HepG2 (cell line): ENCODE measurements around the gene RETN. TPM values are rescaled to one million over a fixed set of nuclear protein-coding genes. Genes with fewer than 3 reads are reported as not detected.

Experiments
- CHD4 ChIP-seq: fragments of 200-600 bp; sonication (generic); IDR thresholded peaks from 2 replicates; pipeline ENCODE4 v1.7.0; 2017; ENCODE audit warnings: mild to moderate bottlenecking, low read length, borderline replicate concordance
- FOXK1 ChIP-seq: sonication (generic); formaldehyde crosslinking; IDR thresholded peaks from 2 replicates; pipeline ENCODE4 v1.4.0; 2020; ENCODE audit warnings: low read depth, missing genetic modification reagents, borderline replicate concordance
- HDAC1 ChIP-seq: sonication (generic); formaldehyde crosslinking; IDR thresholded peaks from 2 replicates; pipeline ENCODE4 v1.5.1; 2020; ENCODE audit warnings: mild to moderate bottlenecking, missing genetic modification reagents
- HDAC2 ChIP-seq: sonication (generic); formaldehyde crosslinking; IDR thresholded peaks from 2 replicates; pipeline ENCODE4 v1.4.0; 2020; ENCODE audit warnings: missing genetic modification reagents
- IKZF1 ChIP-seq: fragments of 450-650 bp; IDR thresholded peaks from 2 replicates; pipeline ENCODE4 v1.7.1; 2016
- MAF1 ChIP-seq: sonication (generic); formaldehyde crosslinking; IDR thresholded peaks from 2 replicates; pipeline ENCODE4 v1.5.0; 2020; ENCODE audit warnings: missing genetic modification reagents, borderline replicate concordance
- NBN ChIP-seq: fragments of 450-650 bp; conservative IDR thresholded peaks from 2 replicates; pipeline ENCODE4 v1.6.1; 2017
- NFYC ChIP-seq: IDR thresholded peaks from 2 replicates; pipeline ENCODE4 v1.6.1; 2016; ENCODE audit warnings: missing genetic modification reagents, missing compliant biosample characterization
- SIX1 ChIP-seq: sonication (generic); formaldehyde crosslinking; IDR thresholded peaks from 2 replicates; pipeline ENCODE4 v1.4.0; 2020; ENCODE audit warnings: missing genetic modification reagents, borderline replicate concordance
- SMARCC2 ChIP-seq: fragments of 450-650 bp; IDR thresholded peaks from 2 replicates; pipeline ENCODE4 v1.6.1; 2017; ENCODE audit warnings: antibody characterized with exemption, mild to moderate bottlenecking
- TAF1 ChIP-seq: sonication (generic); formaldehyde crosslinking; IDR thresholded peaks from 2 replicates; pipeline ENCODE4 v1.4.0; 2020; ENCODE audit warnings: missing genetic modification reagents
- ZNF180 ChIP-seq: sonication (generic); formaldehyde crosslinking; IDR thresholded peaks from 2 replicates; pipeline ENCODE4 v1.4.0; 2020; ENCODE audit warnings: low read depth, missing genetic modification reagents, borderline replicate concordance
- ZNF264 ChIP-seq: sonication (generic); formaldehyde crosslinking; IDR thresholded peaks from 2 replicates; pipeline ENCODE4 v1.4.0; 2020; ENCODE audit warnings: missing genetic modification reagents
- ZNF441 ChIP-seq: sonication (generic); formaldehyde crosslinking; IDR thresholded peaks from 2 replicates; pipeline ENCODE4 v1.7.0; 2021; ENCODE audit warnings: missing genetic modification reagents, borderline replicate concordance
- ZNF577 ChIP-seq: sonication (generic); formaldehyde crosslinking; IDR thresholded peaks from 2 replicates; pipeline ENCODE4 v1.4.0; 2020; ENCODE audit warnings: mild to moderate bottlenecking, low read depth, missing genetic modification reagents, borderline replicate concordance
- ZNF7 ChIP-seq: IDR thresholded peaks from 2 replicates; pipeline ENCODE4 v1.6.1; 2016; ENCODE audit warnings: missing biosample characterization, missing genetic modification reagents
- ZSCAN12 ChIP-seq: sonication (generic); formaldehyde crosslinking; IDR thresholded peaks from 2 replicates; pipeline ENCODE4 v1.9.0; 2021; ENCODE audit warnings: mild to moderate bottlenecking, missing genetic modification reagents
- polyA plus RNA-seq, 8 experiments: library from polyadenylated mRNA; depleted of rRNA in 3 of 8; stranded (reverse) in 7 of 8; unstranded in 1 of 8; fragments of >200 nt; fragmentation: Illumina TruSeq in 4 of 8; extraction: Trizol in 4 of 8; gene quantifications; 2 replicates each; pipeline versions ENCODE4 v1.2.1 to v1.2.3, GENCODE V29; 2011 to 2016; ENCODE audit warnings: low read depth in 4 of 8, missing spikeins in 1 of 8, mixed read lengths in 1 of 8; ENCODE audit not compliant: insufficient read depth in 1 of 8
- total RNA-seq, 5 experiments: library from RNA; depleted of rRNA; stranded (reverse); fragments of >200 nt; fragmentation: Illumina TruSeq; extraction: Trizol; gene quantifications; 2 replicates each; pipeline ENCODE4 v1.2.3, GENCODE V29; 2016; ENCODE audit warnings: low read depth in 1 of 5
- TF ChIP-seq, protein P1 (sequence below): sonication (generic); formaldehyde crosslinking; IDR thresholded peaks from 2 replicates; pipeline ENCODE4 v1.4.0; 2020; ENCODE audit warnings: mild to moderate bottlenecking, missing genetic modification reagents
- TF ChIP-seq, protein P2 (sequence below): IDR thresholded peaks from 2 replicates; pipeline ENCODE4 v1.6.1; 2016
- TF ChIP-seq, protein P3 (sequence below): sonication (generic); formaldehyde crosslinking; IDR thresholded peaks from 2 replicates; pipeline ENCODE4 v1.5.0; 2020; ENCODE audit warnings: mild to moderate bottlenecking, missing genetic modification reagents
- TF ChIP-seq, protein P4 (sequence below): sonication (generic); formaldehyde crosslinking; IDR thresholded peaks from 2 replicates; pipeline ENCODE4 v1.4.0; 2020; ENCODE audit warnings: missing genetic modification reagents

RETN gene
- total and polyA plus RNA-seq, 2 of the 13 experiments (the other 11 are each of a cell fraction or from before 2014, with no cell fraction given): not detected

DNA sequence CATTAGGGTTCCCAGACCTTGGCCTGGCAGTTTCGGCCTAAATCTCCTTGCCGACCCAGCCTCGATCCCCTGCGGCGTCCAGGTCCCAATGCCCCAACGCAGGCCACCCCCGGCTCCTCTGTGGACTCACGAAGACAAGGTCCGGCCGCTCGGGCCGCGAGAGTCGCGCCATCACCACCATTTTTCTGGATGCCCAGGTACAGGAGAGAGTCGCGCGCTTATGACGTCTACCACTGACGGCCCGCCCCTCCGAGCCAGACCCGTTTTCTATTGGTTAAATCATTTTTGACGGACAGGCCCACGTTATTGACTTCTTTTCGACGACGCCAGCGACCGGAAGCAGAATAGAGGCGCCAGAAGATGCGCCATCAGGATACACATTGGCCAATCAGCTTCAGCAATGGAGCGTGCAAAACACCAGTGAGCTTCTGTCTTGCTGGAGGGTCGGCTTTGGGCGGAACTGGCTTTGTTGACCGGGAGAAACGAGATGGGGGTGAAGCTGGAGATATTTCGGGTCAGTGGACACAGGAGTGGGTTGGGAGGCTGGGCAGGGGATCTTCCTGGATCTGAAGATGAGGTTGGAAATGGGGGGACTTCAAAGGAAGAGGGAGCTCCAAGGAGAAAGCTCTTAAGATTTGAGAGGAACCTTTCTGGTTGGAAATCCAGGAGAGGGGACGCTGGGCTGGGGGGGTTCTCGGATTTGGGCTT lies 39.3 kb upstream of the RETN start, which contains the start of the genes PET100 and XAB2 (continued):
- TF ChIP-seq, protein P1, sequence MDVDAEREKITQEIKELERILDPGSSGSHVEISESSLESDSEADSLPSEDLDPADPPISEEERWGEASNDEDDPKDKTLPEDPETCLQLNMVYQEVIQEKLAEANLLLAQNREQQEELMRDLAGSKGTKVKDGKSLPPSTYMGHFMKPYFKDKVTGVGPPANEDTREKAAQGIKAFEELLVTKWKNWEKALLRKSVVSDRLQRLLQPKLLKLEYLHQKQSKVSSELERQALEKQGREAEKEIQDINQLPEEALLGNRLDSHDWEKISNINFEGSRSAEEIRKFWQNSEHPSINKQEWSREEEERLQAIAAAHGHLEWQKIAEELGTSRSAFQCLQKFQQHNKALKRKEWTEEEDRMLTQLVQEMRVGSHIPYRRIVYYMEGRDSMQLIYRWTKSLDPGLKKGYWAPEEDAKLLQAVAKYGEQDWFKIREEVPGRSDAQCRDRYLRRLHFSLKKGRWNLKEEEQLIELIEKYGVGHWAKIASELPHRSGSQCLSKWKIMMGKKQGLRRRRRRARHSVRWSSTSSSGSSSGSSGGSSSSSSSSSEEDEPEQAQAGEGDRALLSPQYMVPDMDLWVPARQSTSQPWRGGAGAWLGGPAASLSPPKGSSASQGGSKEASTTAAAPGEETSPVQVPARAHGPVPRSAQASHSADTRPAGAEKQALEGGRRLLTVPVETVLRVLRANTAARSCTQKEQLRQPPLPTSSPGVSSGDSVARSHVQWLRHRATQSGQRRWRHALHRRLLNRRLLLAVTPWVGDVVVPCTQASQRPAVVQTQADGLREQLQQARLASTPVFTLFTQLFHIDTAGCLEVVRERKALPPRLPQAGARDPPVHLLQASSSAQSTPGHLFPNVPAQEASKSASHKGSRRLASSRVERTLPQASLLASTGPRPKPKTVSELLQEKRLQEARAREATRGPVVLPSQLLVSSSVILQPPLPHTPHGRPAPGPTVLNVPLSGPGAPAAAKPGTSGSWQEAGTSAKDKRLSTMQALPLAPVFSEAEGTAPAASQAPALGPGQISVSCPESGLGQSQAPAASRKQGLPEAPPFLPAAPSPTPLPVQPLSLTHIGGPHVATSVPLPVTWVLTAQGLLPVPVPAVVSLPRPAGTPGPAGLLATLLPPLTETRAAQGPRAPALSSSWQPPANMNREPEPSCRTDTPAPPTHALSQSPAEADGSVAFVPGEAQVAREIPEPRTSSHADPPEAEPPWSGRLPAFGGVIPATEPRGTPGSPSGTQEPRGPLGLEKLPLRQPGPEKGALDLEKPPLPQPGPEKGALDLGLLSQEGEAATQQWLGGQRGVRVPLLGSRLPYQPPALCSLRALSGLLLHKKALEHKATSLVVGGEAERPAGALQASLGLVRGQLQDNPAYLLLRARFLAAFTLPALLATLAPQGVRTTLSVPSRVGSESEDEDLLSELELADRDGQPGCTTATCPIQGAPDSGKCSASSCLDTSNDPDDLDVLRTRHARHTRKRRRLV (CRISPR knock-in tag): 0 out of 2 replicates have a peak, but pooled peaks have one; percentile 60
- TF ChIP-seq TAF1 (peak; percentile 47), ZNF577 (CRISPR knock-in tag) (no peak), NBN (no peak), NFYC (CRISPR knock-in tag) (peak; percentile 99), ZNF441 (0 out of 2 replicates have a peak, but pooled peaks have one; percentile 31), SMARCC2 (no peak), FOXK1 (peak; percentile 99), HDAC1 (CRISPR knock-in tag) (peak; percentile 91), CHD4 (no peak), ZNF264 (CRISPR knock-in tag) (peak; percentile 57; the same call in 1 of the 2 replicates), ZNF180 (CRISPR knock-in tag) (no peak), ZNF7 (CRISPR knock-in tag) (no peak), HDAC2 (CRISPR knock-in tag) (no peak; the same call in 1 of the 2 replicates), MAF1 (no peak), IKZF1 (no peak), ZSCAN12 (CRISPR knock-in tag) (peak; percentile 68; the same call in 1 of the 2 replicates), SIX1 (0 out of 2 replicates have a peak, but pooled peaks have one; percentile 16)
- TF ChIP-seq, protein P2, sequence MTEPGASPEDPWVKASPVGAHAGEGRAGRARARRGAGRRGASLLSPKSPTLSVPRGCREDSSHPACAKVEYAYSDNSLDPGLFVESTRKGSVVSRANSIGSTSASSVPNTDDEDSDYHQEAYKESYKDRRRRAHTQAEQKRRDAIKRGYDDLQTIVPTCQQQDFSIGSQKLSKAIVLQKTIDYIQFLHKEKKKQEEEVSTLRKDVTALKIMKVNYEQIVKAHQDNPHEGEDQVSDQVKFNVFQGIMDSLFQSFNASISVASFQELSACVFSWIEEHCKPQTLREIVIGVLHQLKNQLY (CRISPR knock-in tag): no peak
- TF ChIP-seq, protein P3, sequence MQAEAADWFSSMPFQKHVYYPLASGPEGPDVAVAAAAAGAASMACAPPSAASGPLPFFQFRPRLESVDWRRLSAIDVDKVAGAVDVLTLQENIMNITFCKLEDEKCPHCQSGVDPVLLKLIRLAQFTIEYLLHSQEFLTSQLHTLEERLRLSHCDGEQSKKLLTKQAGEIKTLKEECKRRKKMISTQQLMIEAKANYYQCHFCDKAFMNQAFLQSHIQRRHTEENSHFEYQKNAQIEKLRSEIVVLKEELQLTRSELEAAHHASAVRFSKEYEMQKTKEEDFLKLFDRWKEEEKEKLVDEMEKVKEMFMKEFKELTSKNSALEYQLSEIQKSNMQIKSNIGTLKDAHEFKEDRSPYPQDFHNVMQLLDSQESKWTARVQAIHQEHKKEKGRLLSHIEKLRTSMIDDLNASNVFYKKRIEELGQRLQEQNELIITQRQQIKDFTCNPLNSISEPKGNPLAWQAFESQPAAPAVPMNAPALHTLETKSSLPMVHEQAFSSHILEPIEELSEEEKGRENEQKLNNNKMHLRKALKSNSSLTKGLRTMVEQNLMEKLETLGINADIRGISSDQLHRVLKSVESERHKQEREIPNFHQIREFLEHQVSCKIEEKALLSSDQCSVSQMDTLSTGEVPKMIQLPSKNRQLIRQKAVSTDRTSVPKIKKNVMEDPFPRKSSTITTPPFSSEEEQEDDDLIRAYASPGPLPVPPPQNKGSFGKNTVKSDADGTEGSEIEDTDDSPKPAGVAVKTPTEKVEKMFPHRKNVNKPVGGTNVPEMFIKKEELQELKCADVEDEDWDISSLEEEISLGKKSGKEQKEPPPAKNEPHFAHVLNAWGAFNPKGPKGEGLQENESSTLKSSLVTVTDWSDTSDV (CRISPR knock-in tag): peak; percentile 16; the same call in 1 of the 2 replicates
- TF ChIP-seq, protein P4, sequence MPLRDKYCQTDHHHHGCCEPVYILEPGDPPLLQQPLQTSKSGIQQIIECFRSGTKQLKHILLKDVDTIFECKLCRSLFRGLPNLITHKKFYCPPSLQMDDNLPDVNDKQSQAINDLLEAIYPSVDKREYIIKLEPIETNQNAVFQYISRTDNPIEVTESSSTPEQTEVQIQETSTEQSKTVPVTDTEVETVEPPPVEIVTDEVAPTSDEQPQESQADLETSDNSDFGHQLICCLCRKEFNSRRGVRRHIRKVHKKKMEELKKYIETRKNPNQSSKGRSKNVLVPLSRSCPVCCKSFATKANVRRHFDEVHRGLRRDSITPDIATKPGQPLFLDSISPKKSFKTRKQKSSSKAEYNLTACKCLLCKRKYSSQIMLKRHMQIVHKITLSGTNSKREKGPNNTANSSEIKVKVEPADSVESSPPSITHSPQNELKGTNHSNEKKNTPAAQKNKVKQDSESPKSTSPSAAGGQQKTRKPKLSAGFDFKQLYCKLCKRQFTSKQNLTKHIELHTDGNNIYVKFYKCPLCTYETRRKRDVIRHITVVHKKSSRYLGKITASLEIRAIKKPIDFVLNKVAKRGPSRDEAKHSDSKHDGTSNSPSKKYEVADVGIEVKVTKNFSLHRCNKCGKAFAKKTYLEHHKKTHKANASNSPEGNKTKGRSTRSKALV (CRISPR knock-in tag): peak; percentile 19; the same call in 1 of the 2 replicates
